GM19395 (cell line): ENCODE data around the gene PROCA1.

ENCODE experiments used
- ATAC-seq: cut with Tn5 transposase; IDR thresholded peaks from one replicate; pipeline ENCODE4 v1.9.1; 2021; ENCODE audit warnings: mild to moderate bottlenecking, moderate library complexity; ENCODE audit not compliant: unreplicated experiment

PROCA1 gene

DNA sequence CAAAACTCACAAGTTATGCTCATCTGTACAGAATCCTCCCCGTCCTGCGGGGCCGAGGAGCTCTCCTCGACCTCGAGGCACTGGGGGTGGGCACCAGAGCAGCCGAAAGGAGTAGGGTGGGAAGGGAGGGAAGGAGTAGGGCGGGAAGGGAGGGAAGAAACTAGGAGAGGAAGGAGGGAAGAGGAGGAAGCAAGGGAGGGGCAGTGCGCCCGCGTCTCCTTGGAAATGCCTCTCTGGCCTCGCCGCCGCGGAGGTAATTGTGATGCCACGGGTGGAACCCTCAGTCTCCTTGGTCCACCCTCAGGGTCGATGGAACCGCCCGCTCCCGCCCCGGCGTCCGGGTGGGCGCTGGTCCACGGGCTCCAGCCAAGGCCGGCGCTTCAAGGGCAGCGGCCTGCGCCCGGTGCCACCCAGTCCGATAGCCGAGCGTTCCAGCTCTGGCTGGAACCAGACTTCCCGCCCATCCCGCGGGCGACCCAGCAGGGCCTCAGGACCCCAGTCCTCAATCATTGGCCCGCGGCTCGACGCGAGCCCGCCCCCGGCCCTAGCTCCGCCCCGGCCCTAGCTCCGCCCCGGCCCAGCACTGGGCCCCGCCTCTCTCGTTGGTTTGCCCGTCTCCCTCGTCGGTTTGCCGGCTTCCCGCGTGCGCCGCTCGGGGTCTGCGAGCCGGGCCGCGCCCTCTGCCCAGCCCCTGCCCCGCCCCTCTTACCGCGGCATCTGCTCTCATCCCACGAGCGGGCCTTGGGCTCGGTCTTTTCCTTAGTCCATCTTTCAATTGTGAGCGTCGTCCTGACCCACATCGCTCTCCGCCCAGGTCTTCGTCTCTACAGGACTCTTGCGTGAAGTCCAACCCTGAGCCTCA lies 596 bp downstream of the PROCA1 start:
- ATAC-seq: peak; percentile 80

DNA sequence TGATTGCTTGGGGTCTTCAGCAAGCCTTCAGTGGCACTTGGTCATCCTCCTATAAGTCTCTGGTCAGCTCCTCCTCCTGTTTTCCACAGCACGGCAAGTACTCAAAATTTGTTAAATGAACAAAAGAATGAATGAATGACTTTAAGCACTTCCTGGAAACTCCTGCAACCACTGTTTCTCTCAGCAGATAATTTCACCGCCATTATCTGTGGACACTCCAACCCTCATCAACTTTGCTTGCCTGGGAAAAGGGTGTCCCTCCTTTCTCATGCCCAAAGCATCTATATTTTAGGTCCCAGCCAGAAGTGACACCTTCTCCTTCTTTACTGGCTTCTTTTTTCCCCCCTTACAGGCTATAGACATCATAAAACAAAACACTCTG lies 4.4 kb downstream of the PROCA1 start:
- ATAC-seq: no peak

- ATAC-seq: no peak
Measured at GRCh38 chr17:28706471-28707338, 5.0 kb downstream of the PROCA1 start.

DNA sequence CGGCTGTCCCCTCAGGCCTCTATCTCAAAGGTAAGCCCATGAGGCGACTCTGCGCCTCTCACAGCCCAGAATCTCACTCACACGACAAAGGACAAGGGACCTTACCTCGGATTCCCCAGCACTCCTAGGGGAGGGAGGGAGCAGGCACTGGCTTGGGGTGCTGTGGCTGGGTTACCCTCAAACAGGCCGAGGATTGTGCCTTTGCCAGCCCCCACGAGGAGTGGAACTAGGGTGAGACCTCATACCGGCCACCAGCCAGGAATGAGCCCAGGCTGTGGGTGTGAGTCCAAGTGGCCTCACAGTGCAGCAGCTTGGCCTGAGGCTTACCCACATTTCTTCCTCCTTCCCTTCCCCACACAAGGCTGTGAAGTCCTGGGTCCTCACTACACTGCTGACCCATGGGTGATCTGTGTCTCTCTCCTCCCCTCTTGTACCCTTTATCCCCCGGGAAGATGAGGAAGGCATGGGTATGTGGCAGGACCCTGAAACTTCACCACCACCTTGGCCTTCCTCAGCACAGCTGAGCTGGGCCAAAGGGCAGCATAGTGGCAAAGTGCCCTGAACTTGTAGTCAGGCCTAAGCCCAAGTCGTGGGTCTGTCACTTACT lies 5.9 kb downstream of the PROCA1 start:
- ATAC-seq: no peak

- ATAC-seq: no peak
Measured at GRCh38 chr17:28705074-28705659, 6.5 kb downstream of the PROCA1 start.

DNA sequence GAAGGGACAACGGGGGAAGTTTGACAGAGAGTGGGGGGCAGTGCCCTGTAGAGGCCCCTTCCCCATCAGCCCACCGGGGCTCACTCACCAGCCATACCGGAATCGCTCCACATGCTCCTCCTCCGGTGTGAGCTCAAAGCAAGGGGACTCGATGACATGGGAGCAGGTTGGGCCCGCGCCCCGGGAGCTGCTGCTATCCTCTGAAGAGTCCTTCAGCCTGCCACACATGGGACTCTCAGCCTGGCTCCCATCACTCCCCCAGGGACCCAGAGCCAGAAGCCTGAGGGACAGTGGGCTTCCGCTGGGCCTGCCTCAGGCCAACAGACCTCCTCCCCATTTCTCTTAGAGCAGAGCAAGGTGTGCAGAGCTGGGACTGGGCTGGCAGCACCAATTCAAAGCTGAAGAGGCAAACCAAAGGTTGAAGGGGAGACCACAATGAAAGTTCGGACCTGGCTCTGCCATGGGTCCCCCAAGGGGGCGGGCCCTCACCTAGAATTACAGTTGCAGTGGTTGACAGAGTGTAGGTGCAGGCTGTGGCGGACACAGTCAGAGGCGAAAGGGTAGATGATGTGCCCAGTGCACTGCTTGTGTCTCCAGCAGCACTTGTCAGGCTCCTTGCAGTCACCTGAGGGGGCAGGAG lies 7.3 kb downstream of the PROCA1 start:
- no peak for ATAC-seq

DNA sequence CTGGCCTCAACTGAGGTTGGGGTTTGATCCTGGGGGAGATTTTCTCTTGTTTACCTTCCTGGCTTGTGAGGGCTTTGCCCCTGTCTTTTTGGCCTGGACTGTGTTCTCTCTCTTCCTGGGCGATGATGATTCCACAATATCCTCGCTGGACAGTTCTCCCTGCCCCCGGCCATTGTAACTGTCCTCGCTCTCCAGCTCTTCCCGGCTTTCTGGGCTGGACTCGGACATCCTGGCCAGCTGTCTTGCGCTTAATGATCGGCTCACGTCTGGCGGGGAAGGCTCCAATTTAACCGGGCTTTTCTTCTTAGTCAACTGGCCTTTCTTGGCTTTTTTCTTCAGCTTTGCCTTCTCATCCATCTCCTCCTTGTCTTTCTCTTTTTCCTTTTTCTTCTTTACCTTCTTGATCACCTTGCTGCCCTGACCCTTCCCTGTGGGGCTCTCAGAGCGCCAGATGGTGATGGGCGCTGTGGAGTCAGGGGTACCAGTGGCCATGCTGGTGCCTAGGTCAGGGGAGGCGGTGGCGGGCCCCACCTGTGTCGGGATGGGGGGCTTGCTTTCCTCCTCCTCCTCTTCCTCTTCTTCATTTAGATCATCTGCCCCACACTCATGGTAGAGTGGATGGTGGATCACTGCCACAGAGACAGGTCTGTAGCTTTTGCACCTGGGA lies 8.0 kb downstream of the PROCA1 start:
- ATAC-seq: no peak

GRCh38 chr17:28702752-28703150 lies 8.9 kb downstream of the PROCA1 start:
- ATAC-seq: no peak

DNA sequence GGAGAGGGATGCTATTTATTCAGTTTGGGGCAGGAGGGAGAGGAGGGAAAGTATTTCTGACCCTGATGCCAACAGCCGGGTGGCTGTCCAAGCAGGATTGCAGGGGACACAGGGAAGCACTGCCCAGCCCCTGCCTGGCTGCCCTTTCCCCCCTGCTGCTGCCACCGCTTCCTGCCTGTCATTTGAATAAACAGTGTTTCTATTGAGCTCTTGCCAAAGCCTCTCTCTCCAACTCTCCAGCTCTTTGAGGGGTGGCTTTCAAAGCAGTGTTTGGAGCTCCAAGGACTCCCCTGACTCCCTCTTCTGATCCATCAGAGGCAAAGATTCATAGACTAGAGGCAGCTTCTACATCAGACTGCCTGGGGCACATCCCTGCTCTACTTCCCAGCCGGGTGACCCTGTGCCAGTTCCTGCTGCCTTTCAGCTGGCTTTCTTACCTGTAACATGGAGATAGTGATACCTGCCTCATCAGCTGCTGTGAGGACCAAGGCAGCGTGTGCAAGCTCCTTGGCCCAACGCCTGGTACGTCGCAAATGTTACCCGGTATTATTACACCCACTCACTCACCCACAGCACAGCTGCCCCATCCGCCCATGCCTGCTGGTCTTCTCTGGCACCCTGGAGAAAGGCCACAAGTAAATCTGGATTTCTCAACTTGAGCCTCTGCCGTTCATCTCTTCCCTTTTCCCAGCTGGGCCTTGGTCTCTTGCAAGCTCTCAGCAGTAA lies 9.5 kb downstream of the PROCA1 start:
- no peak for ATAC-seq

DNA sequence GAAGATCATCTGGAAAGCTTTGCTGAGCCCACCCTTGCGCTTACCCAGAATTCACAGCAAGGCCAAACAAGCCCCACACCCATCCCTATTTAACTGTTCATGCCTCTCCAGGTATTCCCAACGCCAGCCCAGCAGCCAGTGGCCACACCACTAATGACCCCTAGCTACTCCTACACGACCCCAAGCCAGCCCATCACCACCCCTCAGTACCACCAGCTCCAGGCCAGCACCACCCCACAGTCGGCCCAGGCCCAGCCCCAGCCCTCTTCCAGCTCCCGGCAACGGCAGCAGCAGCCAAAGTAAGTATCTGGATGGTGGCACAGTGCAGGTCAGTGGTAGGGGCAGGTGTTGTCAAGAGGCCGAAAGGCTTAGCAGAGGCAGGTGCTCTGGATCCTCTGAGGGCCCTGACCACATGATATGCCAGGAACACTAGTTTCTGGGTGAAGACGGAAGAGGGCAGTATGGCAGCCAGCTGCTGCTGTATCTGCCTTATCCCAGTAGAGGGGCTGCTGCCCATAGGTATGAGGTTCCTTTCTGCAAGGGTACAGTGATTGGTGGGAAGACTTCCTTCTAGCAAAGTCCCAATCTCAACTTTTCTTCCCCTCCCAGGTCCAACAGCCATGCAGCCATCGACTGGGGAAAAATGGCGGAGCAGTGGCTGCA lies 10.7 kb downstream of the PROCA1 start:
- ATAC-seq: no peak

DNA sequence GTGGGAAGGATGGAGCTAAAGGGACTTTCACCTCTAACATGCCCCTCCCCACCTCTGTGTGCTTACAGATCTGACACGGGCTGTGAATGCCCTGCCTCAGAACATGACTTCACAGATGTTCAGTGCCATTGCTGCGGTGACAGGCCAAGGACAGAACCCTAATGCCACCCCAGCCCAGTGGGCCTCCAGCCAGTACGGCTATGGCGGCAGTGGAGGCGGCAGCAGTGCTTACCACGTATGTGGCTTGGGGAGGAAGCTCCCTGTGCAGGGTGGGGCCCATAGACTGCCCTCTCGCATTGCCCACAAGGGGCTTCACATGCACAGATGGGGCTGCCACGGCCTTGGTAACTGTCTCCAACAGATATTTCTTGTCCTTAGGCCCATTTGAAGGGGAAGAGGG lies 11.4 kb downstream of the PROCA1 start:
- no peak for ATAC-seq

DNA sequence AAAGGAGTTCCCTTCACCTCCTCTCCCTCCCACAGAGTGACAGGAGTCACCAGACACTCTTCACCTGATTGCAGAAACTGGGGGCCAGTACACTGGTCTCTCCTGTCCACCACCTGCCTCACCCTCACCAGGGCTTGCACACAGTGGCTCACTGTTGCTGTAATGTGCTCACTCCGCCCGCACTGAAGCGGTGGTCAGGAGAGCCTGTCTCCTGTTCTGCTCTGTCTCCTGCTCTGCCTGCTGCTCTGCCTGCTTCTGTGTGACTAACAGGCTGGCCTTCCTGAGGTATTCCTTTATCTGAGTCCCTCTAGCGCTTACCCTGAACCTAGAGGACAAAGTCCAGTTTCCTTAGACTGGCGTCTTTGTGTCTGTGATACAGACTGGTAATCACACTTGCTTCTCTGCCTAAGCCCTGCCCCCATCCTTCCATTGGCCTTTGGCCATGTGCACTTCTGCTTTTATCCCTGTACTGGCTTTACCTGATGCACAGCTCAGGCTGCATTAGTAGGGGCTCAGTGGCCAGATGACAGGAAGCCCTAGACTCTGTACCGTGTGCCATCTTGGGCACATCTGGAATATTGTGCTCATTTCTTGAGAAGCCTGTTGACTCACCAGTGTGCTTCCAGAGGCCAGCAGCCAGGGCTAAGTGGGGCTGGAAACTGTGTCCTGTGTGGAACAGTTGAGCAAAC lies 13.3 kb downstream of the PROCA1 start:
- ATAC-seq: no peak

- ATAC-seq: no peak
Measured at GRCh38 chr17:28693869-28694268, 17.8 kb downstream of the PROCA1 start.

DNA sequence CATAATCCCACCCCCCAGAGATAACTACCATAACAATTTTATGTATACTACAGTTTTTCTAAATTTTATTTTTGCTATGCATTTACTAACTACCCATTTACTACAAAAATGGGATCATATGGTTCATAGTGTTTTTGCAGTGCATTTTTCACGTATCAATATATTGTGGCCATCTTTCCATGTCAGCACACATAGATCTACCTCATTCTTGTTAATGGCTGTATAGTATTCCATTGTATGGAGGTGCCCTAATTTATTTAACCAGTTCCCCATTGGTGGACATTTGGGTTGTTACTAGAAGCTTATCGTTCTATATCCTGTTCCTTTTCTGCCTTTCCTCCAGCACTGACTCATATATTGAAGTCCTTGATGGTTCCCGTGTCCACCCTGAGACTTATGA lies 22.7 kb downstream of the PROCA1 start:
- no peak for ATAC-seq

GRCh38 chr17:28688481-28688880 lies 23.2 kb downstream of the PROCA1 start:
- ATAC-seq: no peak

GRCh38 chr17:28686296-28686695 lies 25.4 kb downstream of the PROCA1 start:
- ATAC-seq: no peak

GRCh38 chr17:28685366-28685765 lies 26.3 kb downstream of the PROCA1 start:
- no peak for ATAC-seq

- no peak for ATAC-seq
Measured at GRCh38 chr17:28684963-28685362, 26.7 kb downstream of the PROCA1 start.
